Esophagus squamous epithelium (tissue), 4 donors: ENCODE data around the gene GANAB.

Experiments used
- CTCF ChIP-seq, 6 experiments: fragments of 450-650 bp in 4 of 6; fragments of 200-600 bp in 2 of 6; sonication (generic) in 2 of 6; IDR thresholded peaks; one replicate each; pipeline ENCODE4 v1.5.1; 2016 to 2019; ENCODE audit warnings: antibody characterized with exemption in 6 of 6, mild to moderate bottlenecking in 4 of 6, moderate library complexity in 4 of 6
- POLR2A ChIP-seq, 4 donors: fragments of 450-650 bp; IDR thresholded peaks; one replicate each; pipeline ENCODE4 v1.6.1; 2017; ENCODE audit warnings: antibody characterized with exemption in 4 of 4, mild to moderate bottlenecking in 4 of 4, moderate library complexity in 3 of 4

GRCh38 chr11:62605902-62606301, 40.5 kb downstream of the GANAB start:
- TF ChIP-seq CTCF (IDR thresholded peaks at IDR 0.05) (no peak), POLR2A (IDR thresholded peaks at IDR 0.05) (no peak)
